ENCODE measurements around the gene SLC7A1. TPM values are rescaled to one million over a fixed set of nuclear protein-coding genes. Genes with fewer than 3 reads are reported as not detected.

Gene SLC7A1
- total and polyA plus RNA-seq, 3 donors from 2014 or later, result 21.4 to 35.7 (median 27.0) TPM

- Histone ChIP-seq H3K36me3 (ENCODE audit: low read depth, missing control alignments) (no peaks in the 10 kb centered on the region), H3K4me3 (no peak overlapping the region), H3K4me1 (peaks cover 17% of the 10 kb centered on the region), H3K9me3 (no peaks in the 10 kb centered on the region), H3K27me3 (no peaks in the 10 kb centered on the region), H3K27ac (no peak overlapping the region)
- no peak for TF ChIP-seq POLR2A (IDR thresholded peaks at IDR 0.05)
- no peak for TF ChIP-seq CTCF (IDR thresholded peaks at IDR 0.05)
- WGBS, 2 donors, result 92 to 97% methylated on average over 7 of the region's 7 CpGs
- intact Hi-C loops (cut with DNase I; ENCODE audit: low total_unique reads), result no loop called here
- DNase-seq, result no peak
Measured at GRCh38 chr13:29576581-29576980, 18.9 kb downstream of the SLC7A1 start.

- Histone ChIP-seq H3K27ac (no peak overlapping the region), H3K9me3 (no peaks in the 10 kb centered on the region)
- WGBS, 2 donors, result 66 to 82% methylated on average over 3 of the region's 3 CpGs
Measured at GRCh38 chr13:29575098-29575497, 20.4 kb downstream of the SLC7A1 start.

GRCh38 chr13:29573190-29573589, 22.3 kb downstream of the SLC7A1 start:
- TF ChIP-seq CTCF (IDR thresholded peaks at IDR 0.05) (no peak), POLR2A (IDR thresholded peaks at IDR 0.05) (no peak)
- peak; percentile 71 for DNase-seq
- Histone ChIP-seq H3K4me1 (peaks cover 6% of the 10 kb centered on the region), H3K36me3 (ENCODE audit: low read depth, missing control alignments) (no peaks in the 10 kb centered on the region), H3K27ac (peak overlapping the region in 1 of 2 donors; percentile 17), H3K4me3 (no peak overlapping the region), H3K9me3 (no peaks in the 10 kb centered on the region), H3K27me3 (no peaks in the 10 kb centered on the region)
- 26 to 41% methylated on average over 8 of the region's 8 CpGs for WGBS, 2 donors
- intact Hi-C loops (cut with DNase I; ENCODE audit: low total_unique reads), result no loop called here

More at GRCh38 chr13:29575098-29575497, 20.4 kb downstream of the SLC7A1 start:
- DNase-seq, result no peak
- Histone ChIP-seq H3K4me3 (no peak overlapping the region), H3K27me3 (no peaks in the 10 kb centered on the region), H3K36me3 (ENCODE audit: low read depth, missing control alignments) (no peaks in the 10 kb centered on the region), H3K4me1 (peaks cover 11% of the 10 kb centered on the region)
- intact Hi-C loops (cut with DNase I; ENCODE audit: low total_unique reads), result no loop called here
- TF ChIP-seq CTCF (IDR thresholded peaks at IDR 0.05) (no peak), POLR2A (IDR thresholded peaks at IDR 0.05) (no peak)

- Histone ChIP-seq H3K27me3 (no peaks in the 10 kb centered on the region), H3K36me3 (ENCODE audit: low read depth, missing control alignments) (no peaks in the 10 kb centered on the region), H3K4me3 (no peak overlapping the region), H3K4me1 (peaks cover 6% of the 10 kb centered on the region), H3K9me3 (no peaks in the 10 kb centered on the region), H3K27ac (no peak overlapping the region)
- no peak for DNase-seq
- 71 to 72% methylated on average over 5 of the region's 5 CpGs for WGBS, 2 donors
- TF ChIP-seq CTCF (IDR thresholded peaks at IDR 0.05), result no peak
- TF ChIP-seq POLR2A (IDR thresholded peaks at IDR 0.05), result no peak
- intact Hi-C loops (cut with DNase I; ENCODE audit: low total_unique reads), result no loop called here
Measured at GRCh38 chr13:29572575-29572974, 22.9 kb downstream of the SLC7A1 start.

GRCh38 chr13:29571876-29572570, 23.5 kb downstream of the SLC7A1 start:
- H3K4me1 ChIP-seq, result peaks cover 6% of the 10 kb centered on the region
- H3K9me3 ChIP-seq, result no peaks in the 10 kb centered on the region
- H3K4me3 ChIP-seq, result no peak overlapping the region
- no peak overlapping the region for H3K27ac ChIP-seq
- no peak for TF ChIP-seq POLR2A (IDR thresholded peaks at IDR 0.05)
- TF ChIP-seq CTCF (IDR thresholded peaks at IDR 0.05), result no peak
- intact Hi-C loops (cut with DNase I; ENCODE audit: low total_unique reads), result no loop called here
- no peaks in the 10 kb centered on the region for H3K36me3 ChIP-seq (ENCODE audit: low read depth, missing control alignments)
- DNase-seq, result no peak
- 94 to 98% methylated on average over 17 of the region's 17 CpGs for WGBS, 2 donors
- no peaks in the 10 kb centered on the region for H3K27me3 ChIP-seq
